ENCODE data around the gene MTHFD2.
"Not testable (repeated sequence)": the region's sequence is repeated elsewhere in the genome, so short reads cannot be mapped to it uniquely, and the experiment has no call there.

Gene MTHFD2

DNA sequence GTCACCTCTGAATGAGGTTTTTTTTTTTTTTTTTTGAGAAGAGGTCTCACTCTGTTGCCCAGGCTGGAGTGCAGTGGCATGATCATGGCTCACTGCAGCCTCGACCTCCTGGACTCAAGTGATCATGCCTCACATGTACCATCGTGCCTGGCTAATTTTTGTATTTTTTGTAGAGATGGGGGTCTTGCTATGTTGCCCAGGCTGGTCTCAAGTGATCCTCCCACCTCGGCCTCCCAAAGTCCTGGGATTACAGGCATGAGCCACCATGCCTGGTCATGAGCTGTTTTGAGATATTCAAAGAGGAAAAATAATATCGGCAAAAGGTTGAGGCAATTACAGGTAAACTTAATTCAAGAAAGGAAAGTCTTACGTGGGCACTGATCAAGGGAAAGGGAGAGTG, 31.4 kb downstream of the MTHFD2 start:
- not testable (repeated sequence) for DNase-seq (ENCODE audit: low spot score)

DNA sequence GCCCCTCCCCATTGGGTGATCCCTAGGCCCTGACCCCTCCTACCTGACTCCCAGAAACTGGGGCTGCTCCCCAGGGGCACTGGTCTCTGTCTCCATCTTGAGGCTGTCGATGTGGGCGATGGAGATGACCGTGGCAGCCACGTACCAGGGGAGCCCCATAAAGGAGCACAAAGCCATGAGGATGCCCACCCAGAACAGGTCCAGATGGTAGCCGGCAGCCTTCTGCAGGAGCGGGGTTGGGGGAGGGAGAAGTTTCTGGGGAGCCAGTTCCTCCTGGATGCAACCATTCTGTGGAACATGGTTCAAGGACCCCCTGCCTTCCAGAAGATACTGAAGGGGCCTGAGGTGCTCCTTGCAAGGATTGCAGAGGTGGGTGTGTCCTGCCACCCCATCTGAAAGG, 34.0 kb downstream of the MTHFD2 start:
- DNase-seq (ENCODE audit: low spot score) = no peak

DNA sequence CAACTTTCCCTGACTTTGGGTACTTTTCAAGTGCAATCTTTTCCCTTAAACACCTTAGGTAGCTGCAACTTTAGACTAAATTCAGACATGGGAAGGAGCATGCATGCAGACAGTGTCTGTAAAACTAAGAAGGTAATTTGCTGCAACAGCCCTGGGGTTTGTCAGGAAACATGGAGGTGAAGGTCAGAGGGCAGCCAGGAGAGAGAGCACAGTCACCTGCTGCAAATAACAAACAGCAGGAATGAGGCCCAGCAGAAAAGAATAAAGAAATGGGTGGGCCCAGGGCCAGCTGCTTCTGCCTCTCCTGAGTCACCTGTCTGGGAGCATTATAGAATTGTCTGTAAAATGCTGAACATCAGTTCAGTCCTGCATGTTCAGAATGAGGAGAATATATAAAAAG, 35.2 kb downstream of the MTHFD2 start:
- no peak for DNase-seq (ENCODE audit: low spot score)

DNA sequence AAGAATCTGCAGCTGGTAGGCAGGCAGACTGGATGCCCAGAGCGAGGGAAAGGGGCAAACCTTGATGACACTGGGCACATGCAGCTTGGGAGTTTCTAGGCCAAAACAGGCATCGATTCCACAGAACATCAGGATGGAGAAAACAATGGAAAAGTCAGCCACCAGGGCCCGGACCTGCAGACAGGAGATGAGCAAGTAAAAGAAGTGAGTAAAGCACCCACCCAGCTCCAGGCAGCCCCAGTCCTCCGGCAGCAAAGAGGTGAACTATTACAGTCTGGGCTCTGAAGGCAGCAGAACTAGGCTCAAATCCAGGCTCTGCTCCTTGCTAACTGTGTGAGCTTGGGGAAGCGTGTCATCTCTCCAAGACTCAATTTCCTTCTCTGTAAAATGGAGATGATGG, 36.6 kb downstream of the MTHFD2 start:
- no peak for DNase-seq (ENCODE audit: low spot score)

DNA sequence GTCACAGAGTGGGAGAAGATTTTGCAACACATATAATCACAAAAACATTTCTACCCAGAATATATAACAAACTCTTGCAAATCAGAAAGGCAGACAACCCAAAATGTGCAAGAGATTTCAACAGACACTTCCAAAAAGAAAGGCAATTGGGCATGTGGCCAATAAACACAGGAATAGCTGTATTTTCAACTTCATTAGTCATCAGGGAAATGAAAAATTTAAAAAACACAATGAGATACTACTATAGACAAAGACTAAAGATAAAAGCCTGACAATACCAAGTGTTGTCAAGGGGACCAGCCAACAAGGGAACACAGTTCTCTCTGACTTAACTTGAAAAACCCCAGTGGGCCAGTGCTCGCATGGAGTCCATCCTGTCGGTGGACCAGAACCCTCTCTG, 40.5 kb downstream of the MTHFD2 start:
- no peak for DNase-seq (ENCODE audit: low spot score)

DNA sequence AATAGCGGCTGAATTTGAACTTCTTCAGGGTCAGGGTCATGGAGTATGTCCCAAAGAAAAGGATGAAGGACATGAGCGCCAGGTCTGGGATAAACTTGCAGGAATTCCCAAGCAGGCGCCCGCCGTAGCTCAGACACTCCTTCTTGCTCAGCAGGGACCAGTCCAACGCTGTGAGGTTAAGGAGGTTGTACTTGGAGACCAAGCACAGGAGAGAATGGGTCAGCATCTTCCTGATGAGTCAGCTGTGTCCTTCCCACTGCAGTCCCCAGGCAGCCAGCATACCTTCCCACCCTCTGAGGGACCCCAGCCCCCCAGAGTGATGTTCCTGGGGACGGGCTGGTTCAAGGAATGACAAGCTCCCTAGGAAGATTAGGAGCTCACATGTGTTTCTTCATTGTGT, 40.9 kb downstream of the MTHFD2 start:
- DNase-seq (ENCODE audit: low spot score) = no peak

DNA sequence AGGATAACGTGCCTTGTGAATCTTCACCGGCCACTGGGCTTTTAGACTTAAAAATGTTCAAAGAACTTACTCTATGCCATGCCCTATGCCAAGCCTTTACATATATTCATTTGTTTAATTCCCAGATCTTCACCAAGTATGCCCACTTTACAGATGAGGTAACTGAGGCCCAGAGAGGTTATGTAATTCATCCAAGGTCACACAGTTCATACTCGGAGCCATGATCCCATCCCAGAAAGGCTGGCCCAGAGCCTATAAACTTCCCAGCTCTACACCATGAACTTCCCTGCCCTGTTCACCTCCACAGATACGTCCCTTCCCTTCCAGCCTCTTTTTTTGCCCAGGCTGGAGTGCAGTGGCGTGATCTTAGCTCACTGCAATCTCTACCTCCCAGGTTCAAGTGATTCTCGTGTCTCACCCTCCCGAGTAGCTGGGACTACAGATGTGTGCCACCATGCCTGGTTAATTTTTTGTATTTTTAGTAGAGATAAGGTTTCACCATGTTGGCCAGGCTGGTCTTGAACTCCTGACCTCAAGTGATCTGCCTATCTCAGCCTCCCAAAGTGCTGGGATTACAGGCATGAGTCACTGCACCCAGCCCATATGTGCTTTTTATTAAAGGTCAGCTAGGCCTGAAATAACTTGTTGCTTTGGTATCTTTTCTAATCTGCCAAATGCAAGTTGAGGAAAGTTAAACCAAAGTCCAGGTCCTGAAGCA, 44.1 kb downstream of the MTHFD2 start:
- no peak for DNase-seq (ENCODE audit: low spot score)

DNA sequence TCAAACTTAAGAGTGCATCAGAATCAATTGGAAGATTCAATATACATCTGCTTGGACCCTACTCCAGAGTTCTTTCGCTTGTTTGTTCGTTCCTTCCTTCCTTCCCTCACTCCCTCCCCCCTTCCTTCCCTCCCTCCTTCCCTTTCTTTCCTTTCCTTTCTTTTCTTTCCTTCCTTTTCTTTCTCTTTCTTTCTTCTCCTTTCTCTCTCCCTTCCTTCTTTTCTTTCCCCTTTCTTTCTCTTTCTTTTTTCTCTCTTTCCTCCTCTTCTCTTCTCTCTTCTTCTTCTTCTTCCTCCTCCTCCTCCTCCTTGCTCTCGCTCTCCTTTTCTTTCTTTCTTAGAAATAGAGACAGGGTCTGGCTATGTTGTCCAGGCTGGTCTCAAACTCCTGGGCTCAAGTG, 45.9 kb downstream of the MTHFD2 start:
- no peak for DNase-seq (ENCODE audit: low spot score)

DNA sequence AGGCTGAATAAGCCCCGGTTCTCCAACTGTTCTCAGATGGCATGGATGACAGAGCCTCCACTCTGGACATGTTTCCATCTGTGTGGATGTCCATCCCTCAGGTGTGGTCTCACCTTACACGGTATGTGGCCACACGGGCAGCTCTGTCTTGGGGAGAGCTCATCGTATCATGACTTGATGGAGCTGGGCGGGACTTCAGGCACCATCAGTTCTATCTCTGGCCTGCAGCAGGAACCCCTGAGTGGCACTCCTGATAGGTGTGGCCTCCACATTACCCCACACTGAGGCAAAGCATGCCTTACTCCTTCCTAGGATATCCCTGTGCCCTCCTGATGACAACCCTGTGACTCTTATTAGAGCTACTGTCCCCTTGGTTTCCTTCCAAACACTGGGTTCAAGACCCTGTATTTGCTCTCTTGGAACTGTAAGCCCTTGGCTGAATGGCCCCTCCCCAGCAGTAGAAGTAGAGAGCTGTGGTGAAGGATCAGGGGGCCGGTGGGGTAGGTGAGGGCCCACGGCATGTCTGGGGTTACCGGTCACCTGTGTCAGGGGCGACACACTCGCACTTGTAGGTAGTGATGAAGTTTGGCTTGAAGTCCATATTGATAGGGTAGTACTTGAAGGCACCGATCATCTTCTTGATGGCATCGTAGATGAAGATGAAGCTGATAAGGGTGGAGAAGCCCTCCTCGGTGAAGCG, 48.2 kb downstream of the MTHFD2 start:
- DNase-seq (ENCODE audit: low spot score) = no peak

DNA sequence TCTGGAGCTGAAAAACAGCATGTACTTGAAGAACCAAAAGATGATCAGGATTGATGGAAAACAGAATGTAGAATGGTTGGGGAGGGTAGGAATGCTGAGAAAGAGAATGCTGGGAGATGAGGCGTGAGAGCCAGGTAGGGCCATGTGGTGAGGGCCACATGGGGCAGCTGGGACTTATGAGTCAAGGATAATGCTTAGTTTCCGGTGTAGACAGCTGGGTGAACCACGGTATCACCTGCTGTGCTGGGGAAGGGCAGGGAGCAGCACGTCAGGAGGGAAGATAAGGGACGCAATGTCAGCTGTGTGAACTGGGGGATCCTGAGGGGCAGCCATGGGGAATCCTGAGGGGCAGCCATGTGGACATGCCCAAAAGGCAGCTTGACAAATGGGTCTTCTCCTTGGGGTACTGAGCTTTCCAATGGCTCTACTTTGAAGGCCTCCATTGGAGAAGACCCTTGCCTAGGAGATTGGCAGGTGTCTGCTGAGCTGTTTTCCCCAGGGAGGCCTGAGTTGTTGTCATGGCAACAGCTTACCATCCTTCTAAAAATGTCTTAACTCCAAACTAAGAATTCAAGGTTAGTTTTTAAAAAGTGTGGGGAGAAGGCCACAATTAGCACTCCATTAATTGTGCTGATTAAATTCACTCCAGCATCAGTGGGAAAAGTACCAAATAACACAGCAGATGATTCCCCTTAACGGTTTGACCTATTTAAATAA, 51.1 kb downstream of the MTHFD2 start:
- no peak for DNase-seq (ENCODE audit: low spot score)

DNA sequence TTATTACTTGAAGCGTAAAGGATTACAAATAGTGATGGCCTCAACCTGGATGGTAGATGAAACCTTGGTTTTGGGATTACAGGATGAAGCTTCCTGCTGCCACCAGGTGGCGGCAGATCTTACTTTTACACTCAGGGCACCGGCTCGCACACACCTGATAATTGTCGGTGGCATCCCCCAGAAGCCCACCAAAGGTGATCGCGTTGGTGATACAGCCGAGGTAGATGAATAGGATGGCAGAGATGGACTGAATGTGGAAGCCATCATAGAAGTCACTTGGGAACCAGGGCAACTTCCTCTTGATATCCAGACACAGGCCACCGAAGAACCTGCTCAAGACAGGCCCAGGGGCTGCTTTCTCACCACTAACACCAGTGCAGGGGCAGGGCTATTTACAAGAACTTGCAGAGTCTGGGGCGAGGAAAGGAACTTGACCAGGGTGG, 51.8 kb downstream of the MTHFD2 start:
- DNase-seq (ENCODE audit: low spot score) = peak; percentile 48

DNA sequence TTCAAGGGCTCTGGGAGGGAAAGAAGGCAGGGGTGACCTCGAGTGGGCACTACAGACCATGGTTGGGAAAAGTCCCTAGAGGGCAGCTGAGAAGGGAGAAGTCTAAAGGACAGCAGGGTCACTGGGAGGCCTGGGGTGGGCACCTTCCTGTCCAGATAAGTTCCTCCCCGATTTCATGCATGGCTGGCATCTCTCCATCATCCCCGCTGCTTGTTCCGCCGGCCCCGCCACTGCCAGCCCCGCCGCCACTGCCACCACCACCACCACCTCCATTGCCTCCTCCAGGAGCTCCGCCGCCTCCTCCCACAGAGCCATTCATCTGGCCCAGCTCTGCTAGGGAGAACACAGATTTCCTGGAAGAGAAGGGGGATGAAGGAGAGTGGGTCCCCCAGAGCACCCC, 53.6 kb downstream of the MTHFD2 start:
- no peak for DNase-seq (ENCODE audit: low spot score)

DNA sequence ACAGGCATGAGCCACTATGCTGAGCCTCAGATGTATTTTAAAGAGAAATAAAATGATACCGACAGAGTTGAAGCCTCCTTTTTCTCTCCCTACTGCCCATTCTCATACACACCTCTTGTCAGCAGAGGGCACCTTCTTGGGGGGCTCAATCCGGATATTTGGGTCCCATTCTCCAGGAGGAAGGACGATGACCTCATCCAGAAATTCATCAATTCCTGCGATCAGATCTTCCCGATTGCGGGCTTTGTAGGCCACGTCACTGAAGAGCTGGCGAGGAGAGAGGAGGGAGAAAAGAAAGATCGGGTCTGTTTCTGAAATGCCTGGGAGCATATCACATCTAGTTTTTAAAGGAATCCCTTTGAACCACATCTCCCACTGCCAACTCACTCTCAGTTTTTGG, 54.4 kb downstream of the MTHFD2 start:
- DNase-seq (ENCODE audit: low spot score) = no peak

DNA sequence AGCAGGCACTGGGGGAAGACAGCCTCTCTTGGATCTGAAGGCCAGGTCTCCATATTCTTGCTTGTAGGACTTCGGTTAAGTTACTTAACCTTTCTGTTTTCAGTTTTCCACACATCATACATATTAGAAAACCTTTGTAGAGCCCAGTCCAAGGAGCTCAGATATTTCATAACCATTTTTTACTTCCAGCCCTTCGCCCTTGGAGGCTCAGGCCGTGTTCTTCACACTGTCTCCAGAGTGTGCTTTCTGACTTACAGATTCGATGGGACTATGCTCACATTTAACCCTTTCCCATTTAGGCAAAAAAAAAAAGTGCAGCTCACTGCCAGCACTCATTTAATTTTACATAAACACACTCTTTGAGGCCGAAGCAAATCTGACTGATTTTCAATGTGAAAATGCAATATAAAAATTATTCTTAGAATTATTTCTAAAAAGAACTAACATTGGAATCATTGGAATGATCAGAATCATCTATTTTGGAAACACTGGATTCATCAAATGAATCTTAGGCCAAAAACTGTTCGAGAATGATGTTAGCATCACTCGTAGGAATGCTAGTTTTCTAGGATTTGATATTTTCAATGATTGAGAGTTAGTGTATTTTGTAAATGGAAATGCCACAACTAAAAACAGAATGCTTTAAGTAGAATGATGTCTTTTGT, 55.0 kb downstream of the MTHFD2 start:
- no peak for DNase-seq (ENCODE audit: low spot score)

DNA sequence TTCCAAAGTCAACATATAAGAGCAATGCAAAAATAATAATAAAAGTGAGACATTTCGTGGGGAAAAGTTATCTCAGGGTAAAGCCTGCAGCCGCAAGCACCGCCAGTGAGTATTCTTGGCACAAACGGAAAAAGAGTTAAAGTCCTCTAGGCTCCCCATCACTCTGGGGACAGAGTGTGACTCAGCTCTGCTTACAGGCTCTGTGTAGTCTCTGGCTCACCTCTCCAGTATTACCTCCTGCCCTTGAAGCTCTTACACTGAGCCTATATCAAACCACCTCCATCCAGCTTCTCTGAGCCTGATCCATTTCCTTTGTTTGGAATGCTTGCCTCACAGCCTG, 55.5 kb downstream of the MTHFD2 start:
- DNase-seq (ENCODE audit: low spot score) = no peak

DNA sequence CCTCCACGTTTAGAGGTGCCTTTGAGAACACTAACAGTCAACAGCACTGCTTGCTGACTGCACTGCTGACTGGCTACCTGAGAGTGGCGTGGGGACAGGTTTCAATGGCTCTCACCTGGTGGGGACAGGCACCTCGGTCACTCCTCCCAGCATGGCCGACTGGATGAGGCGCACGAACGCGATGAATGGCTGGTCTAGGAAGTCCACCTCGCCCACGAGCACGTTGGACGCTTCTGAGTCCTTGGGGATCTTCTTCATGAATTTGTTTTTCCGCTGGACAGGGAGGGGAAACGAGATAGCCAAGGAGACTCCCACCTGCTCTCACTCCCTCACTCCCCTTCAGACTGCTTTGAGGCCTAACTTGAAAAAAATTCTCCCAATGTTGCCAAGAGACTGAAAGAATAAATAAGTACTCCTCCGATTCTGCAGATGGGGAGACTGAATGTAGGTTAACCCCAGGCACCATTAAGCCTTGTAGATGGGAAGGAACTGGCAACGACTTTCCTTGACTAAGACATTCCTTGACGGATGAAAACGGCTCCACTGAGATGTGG, 57.3 kb downstream of the MTHFD2 start:
- DNase-seq (ENCODE audit: low spot score) = no peak

DNA sequence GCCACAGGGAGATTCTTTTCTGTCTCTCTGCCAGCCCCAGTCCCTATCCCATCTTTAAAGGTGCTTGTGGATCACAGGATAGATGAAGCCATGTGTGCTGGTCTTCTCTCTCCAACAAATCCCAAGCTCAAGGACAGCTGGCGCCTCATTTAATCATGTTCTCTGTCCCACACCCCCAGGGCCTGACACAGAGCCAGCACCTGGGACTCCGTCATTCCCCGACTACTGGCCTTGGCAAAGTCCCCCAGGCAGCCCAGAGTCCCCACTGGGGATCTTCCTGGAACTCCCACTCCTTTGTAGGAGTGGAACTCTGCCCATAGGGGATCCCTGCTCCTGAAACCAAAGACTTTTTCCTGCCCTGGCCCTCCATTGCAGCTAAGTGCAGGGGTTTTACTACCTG, 60.8 kb downstream of the MTHFD2 start:
- no peak for DNase-seq (ENCODE audit: low spot score)

DNA sequence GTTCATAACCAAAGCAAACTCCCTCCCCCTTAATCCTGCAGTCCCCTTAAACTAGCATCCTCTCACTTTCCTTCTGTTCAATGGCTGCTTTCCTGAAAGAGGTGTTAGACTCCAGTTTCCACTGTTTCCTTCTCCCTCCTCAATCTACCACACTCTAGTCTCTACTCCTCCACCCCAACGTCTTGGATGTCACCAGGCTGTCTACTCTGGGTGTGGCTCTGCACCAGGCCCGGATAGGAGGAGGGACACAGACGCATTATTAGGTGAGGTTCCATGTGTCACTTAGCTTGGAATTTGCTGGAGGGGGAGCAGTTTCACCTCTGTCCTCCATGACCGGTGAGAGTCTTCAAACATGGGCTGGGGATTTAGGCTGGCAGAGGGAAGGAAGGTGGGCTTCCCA, 61.3 kb downstream of the MTHFD2 start:
- no peak for DNase-seq (ENCODE audit: low spot score)

DNA sequence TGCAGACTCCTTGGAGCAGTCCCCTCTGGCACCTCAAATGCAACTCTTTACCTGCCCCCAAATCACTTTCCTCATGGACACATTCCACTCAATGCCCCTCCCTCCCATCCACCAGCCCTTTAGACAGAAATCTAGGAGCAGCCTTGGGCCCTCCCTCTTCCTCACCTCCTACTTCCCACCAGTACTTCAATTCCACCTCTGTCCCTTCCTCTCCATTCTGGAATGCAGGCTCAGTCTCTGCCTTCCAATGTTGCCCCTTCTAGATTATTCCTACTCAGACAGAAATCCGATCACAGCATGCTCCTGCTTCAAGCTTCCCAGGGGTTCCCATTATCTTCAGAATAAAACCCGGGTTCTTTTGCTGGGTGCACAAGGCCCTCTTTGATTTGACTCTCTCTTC, 62.1 kb downstream of the MTHFD2 start:
- no peak for DNase-seq (ENCODE audit: low spot score)

DNA sequence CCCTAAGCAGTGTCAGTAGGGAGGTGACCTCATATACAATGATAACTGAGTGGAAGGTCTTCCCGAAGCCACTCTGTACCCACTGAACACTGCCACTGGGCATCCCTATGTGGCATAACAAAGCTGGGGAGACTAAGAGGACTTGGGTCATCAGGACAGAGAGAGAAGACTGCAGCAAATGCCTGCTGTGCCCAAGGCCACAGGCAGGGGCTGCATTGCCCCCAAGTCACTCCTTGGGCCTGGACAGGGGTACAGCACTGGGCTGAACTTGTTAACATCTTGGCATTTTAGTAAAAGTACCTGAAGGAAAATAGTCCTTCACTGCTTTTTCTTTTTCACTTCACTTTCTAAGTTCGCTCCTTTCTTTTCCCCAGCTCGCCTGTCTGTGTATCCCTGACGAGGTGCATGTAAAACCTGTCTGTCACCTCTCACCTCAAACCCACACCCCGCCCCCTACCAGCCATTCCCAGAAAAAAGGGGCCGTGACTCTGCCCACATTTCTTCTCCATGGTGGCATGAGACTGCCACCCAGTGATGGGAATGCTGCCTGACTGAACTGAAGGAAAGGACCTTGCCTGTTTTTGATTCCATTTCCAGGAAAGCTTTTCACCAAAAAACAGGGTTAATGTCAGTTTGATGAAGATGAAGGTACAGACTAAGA, 62.9 kb downstream of the MTHFD2 start:
- DNase-seq (ENCODE audit: low spot score) = peak; percentile 37

DNA sequence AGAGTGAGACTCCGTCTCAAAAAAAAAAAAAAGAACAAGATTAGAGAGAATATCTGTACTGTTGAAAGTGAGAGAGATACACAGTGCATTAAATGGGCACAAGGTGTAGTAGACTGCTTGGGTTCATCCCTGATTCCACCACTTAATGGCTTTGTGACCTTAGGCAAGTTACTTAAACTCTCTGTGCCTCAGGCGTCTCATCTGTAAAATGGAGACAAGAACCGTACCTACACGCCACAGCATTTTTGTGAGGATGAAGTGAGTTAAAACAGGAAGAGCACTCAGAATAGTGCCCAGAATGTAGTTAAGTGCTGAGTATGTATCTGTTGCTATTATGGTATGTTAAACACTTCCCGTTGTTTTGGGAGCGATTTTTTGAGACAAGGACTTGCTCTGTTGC, 64.3 kb downstream of the MTHFD2 start:
- DNase-seq (ENCODE audit: low spot score) = no peak

DNA sequence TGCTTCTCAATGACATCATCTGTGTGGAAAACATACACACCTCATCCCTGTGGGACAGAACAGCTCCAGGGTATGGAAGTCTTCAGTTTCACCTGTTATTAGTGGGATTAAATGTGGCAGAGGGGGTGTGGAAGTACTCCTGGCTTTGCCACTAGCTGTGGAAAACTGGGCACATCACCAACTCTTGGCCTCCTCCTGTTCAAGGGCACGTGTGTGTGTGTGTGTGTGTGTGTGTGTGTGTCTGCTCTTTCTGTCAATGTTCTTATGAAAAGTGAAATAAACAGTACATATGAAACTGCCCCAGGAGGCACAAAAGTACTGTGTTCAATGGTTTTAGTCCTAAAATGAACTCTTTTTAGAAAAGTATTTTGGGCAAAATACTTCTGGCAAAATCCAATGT, 65.9 kb downstream of the MTHFD2 start:
- DNase-seq (ENCODE audit: low spot score) = no peak

Data from Ammon's horn (tissue), 1 donor.